ENCODE data around the gene CCDC71L. TPM values are rescaled to one million over a fixed set of nuclear protein-coding genes. Genes with fewer than 3 reads are reported as not detected.

Gene CCDC71L
- polyA plus RNA-seq, 1 of the 3 experiments (the other 2 are of a cell fraction) = 30.0 TPM

GRCh38 chr7:106623315-106623660 lies 37.7 kb downstream of the CCDC71L start (continued):
- TF ChIP-seq EZH2phosphoT487 (IDR thresholded peaks at IDR 0.05; ENCODE audit: borderline replicate concordance, low read depth) (no peak), MEF2A (IDR thresholded peaks at IDR 0.05; ENCODE audit: borderline replicate concordance, low read depth) (no peak), POLR2AphosphoS5 (IDR thresholded peaks at IDR 0.05; ENCODE audit: low read depth, low read length) (no peak), USF2 (IDR thresholded peaks at IDR 0.05; ENCODE audit: borderline replicate concordance, low read depth, low read length) (no peak), GATA2 (CRISPR knock-in tag; IDR thresholded peaks at IDR 0.05) (no peak)

GRCh38 chr7:106622654-106623314 lies 38.2 kb downstream of the CCDC71L start:
- Histone ChIP-seq H3K27ac (ENCODE audit: low read depth in 2 of 2, low read length in 1 of 2) (no peak overlapping the region), H3K9ac (no peak overlapping the region), H2AFZ (ENCODE audit: low read depth) (no peak overlapping the region), H3K27me3 (ENCODE audit: insufficient read depth) (no peaks in the 10 kb centered on the region), H3F3A (replicated peaks; ENCODE audit: insufficient read depth) (peaks cover 5% of the 10 kb centered on the region), H3K9me3 (peaks cover 10% of the 10 kb centered on the region; the same call in 1 of the 2 replicates), H3K9me2 (no peaks in the 10 kb centered on the region), H3K36me3 (replicated peaks in 1 of 2; ENCODE audit: control insufficient read depth in 1 of 2, insufficient read depth in 2 of 2, low read length in 1 of 2) (peaks cover 0 to 3% of the 10 kb centered on the region in 2 experiments), H3K4me3 (ENCODE audit: low read depth in 2 of 2, low read length in 1 of 2) (no peak overlapping the region), H3K4me2 (no peak overlapping the region), H3K79me2 (ENCODE audit: insufficient read depth) (no peaks in the 10 kb centered on the region), H3K4me1 (ENCODE audit: control insufficient read depth in 1 of 2, insufficient read depth in 2 of 2, low read depth in 1 of 2, low read length in 1 of 2) (peaks cover 0 to 2% of the 10 kb centered on the region in 2 experiments; a peak in 1 of 4 replicates), H4K20me1 (ENCODE audit: insufficient read depth) (no peaks in the 10 kb centered on the region)
- DNase-seq = no peak
- TF ChIP-seq NRF1 (IDR thresholded peaks at IDR 0.05; ENCODE audit: low read depth, low read length) (no peak), IRF3 (IDR thresholded peaks at IDR 0.05; ENCODE audit: low read depth, low read length) (no peak), MXI1 (IDR thresholded peaks at IDR 0.05; ENCODE audit: low read depth, low read length) (no peak), RCOR1 (IDR thresholded peaks at IDR 0.05; ENCODE audit: low read length) (no peak)
- CTCF ChIA-PET = interaction anchor here (1.5 kb wide), 1 partner anchor 37 kb away, joined by 6 read pairs; the partner anchor contains the start of gene CCDC71L
- POLR2A ChIA-PET = no interaction called here
- WGBS (ENCODE audit: low lambda C conversion rate) = 72% methylated on average over 1 of the region's 1 CpG

- Histone ChIP-seq H3K79me2 (ENCODE audit: insufficient read depth) (no peaks in the 10 kb centered on the region), H3K4me3 (ENCODE audit: low read depth in 2 of 2, low read length in 1 of 2) (no peak overlapping the region), H4K20me1 (ENCODE audit: insufficient read depth) (no peaks in the 10 kb centered on the region), H3K36me3 (replicated peaks in 1 of 2; ENCODE audit: control insufficient read depth in 1 of 2, insufficient read depth in 2 of 2, low read length in 1 of 2) (peaks cover 0 to 3% of the 10 kb centered on the region in 2 experiments), H3K9ac (no peak overlapping the region), H3K9me2 (no peaks in the 10 kb centered on the region), H3F3A (replicated peaks; ENCODE audit: insufficient read depth) (peaks cover 5% of the 10 kb centered on the region), H3K4me2 (no peak overlapping the region), H3K4me1 (ENCODE audit: control insufficient read depth in 1 of 2, insufficient read depth in 2 of 2, low read depth in 1 of 2, low read length in 1 of 2) (peaks cover 0 to 3% of the 10 kb centered on the region in 2 experiments; a peak in 1 of 4 replicates), H3K9me3 (peaks cover 10% of the 10 kb centered on the region; the same call in 1 of the 2 replicates), H3K27ac (ENCODE audit: low read depth in 2 of 2, low read length in 1 of 2) (no peak overlapping the region), H2AFZ (ENCODE audit: low read depth) (no peak overlapping the region), H3K27me3 (ENCODE audit: insufficient read depth) (no peaks in the 10 kb centered on the region)
- ChIA-PET CTCF (interaction anchor here (1.0 to 1.5 kb wide), 2 partner anchors 38 to 47 kb away, joined by 3 to 6 read pairs; partner anchors contain the start of gene CCDC71L), POLR2A (no interaction called here)
- WGBS (ENCODE audit: low lambda C conversion rate) = 45% methylated on average over 4 of the region's 4 CpGs
- no peak for TF ChIP-seq EP300 (IDR thresholded peaks at IDR 0.05; ENCODE audit: borderline replicate concordance in 1 of 2, low read depth in 1 of 2, low read length in 1 of 2)
- no peak for TF ChIP-seq IRF3 (IDR thresholded peaks at IDR 0.05; ENCODE audit: low read depth, low read length)
- TF ChIP-seq JUND (IDR thresholded peaks at IDR 0.05) = no peak
- TF ChIP-seq FOXJ3 (CRISPR knock-in tag; IDR thresholded peaks at IDR 0.05) = no peak
- no peak for TF ChIP-seq GATA2 (CRISPR knock-in tag; IDR thresholded peaks at IDR 0.05)
- DNase-seq = no peak
Measured at GRCh38 chr7:106621393-106622132, 39.4 kb downstream of the CCDC71L start.
